ENCODE data around the gene WFDC6. TPM values are rescaled to one million over a fixed set of nuclear protein-coding genes. Genes with fewer than 3 reads are reported as not detected.
A peak's percentile ranks its signal among the peaks of the same experiment; 100 is the strongest.

WFDC6 gene
- total RNA-seq, 2 experiments from 2014 or later: not detected

GRCh38 chr20:45515147-45515913 is 24.0 kb downstream of the WFDC6 start, which contains the start of gene SPINT3:
Gene SPINT3, minus strand, starts transcription at chr20:45515622. Its CDS starts 14 bp downstream, at chr20:45515608.
- Mint-ChIP-seq H3K4me1 (no peaks in the 10 kb centered on the region), H3K4me3 (no peak within 1 kb of the TSS), H3K27me3 (peaks cover 20% of the 10 kb centered on the region), H3K36me3 (ENCODE audit: low read depth) (no peaks in the 10 kb centered on the region), H3K9me3 (ENCODE audit: low read depth) (no peaks in the 10 kb centered on the region), H3K27ac (no peak within 1 kb of the TSS)
- ATAC-seq (no peak), DNase-seq (no peak)
- POLR2A ChIA-PET: no interaction called here
- CTCF ChIA-PET: interaction anchor here (0.6 to 1.2 kb wide), 2 partner anchors 24 to 47 kb away, joined by 3 to 4 read pairs; partner anchors contain the start of gene WFDC6
- intact Hi-C loops (cut with DNase I, micrococcal nuclease): no loop called here

- peaks cover 26% of the 10 kb centered on the region for H3K27me3 Mint-ChIP-seq
- H3K4me3 Mint-ChIP-seq: no peak overlapping the region
- H3K9me3 Mint-ChIP-seq (ENCODE audit: low read depth): no peaks in the 10 kb centered on the region
- H3K27ac Mint-ChIP-seq: no peak overlapping the region
- no peaks in the 10 kb centered on the region for H3K36me3 Mint-ChIP-seq (ENCODE audit: low read depth)
- intact Hi-C loops (cut with DNase I, micrococcal nuclease): no loop called here
- POLR2A ChIA-PET: no interaction called here
- peaks cover 12% of the 10 kb centered on the region for H3K4me1 Mint-ChIP-seq
- CTCF ChIA-PET: interaction anchor here (0.6 to 0.7 kb wide), 2 partner anchors 28 to 258 kb away, joined by 3 read pairs; no protein-coding TSS in a partner anchor
- no peak for DNase-seq
- no peak for ATAC-seq
Observed at GRCh38 chr20:45510242-45510862, 28.9 kb downstream of the WFDC6 start.

- POLR2A ChIA-PET: no interaction called here
- H3K36me3 Mint-ChIP-seq (ENCODE audit: low read depth): no peaks in the 10 kb centered on the region
- intact Hi-C loops (cut with DNase I, micrococcal nuclease): no loop called here
Observed at GRCh38 chr20:45509091-45509490, 30.2 kb downstream of the WFDC6 start.

GRCh38 chr20:45508068-45508886 is 31.0 kb downstream of the WFDC6 start:
- intact Hi-C loops (cut with DNase I, micrococcal nuclease): no loop called here
- Mint-ChIP-seq H3K27me3 (peaks cover 33% of the 10 kb centered on the region), H3K4me3 (no peak overlapping the region), H3K9me3 (ENCODE audit: low read depth) (no peaks in the 10 kb centered on the region), H3K36me3 (ENCODE audit: low read depth) (no peaks in the 10 kb centered on the region), H3K4me1 (peaks cover 12% of the 10 kb centered on the region), H3K27ac (no peak overlapping the region)
- ATAC-seq: peak; percentile 23
- CTCF ChIA-PET: no interaction called here
- peak; percentile 11 for DNase-seq
- POLR2A ChIA-PET: no interaction called here

More at GRCh38 chr20:45509091-45509490, 30.2 kb downstream of the WFDC6 start:
- ATAC-seq (no peak), DNase-seq (no peak)
- Mint-ChIP-seq H3K4me1 (peaks cover 12% of the 10 kb centered on the region), H3K9me3 (ENCODE audit: low read depth) (no peaks in the 10 kb centered on the region), H3K27me3 (peaks cover 31% of the 10 kb centered on the region), H3K27ac (no peak overlapping the region), H3K4me3 (no peak overlapping the region)
- CTCF ChIA-PET: no interaction called here

GRCh38 chr20:45507011-45507820 is 32.1 kb downstream of the WFDC6 start:
- DNase-seq (no peak), ATAC-seq (peak; percentile 74)
- Mint-ChIP-seq H3K4me1 (peaks cover 12% of the 10 kb centered on the region), H3K4me3 (no peak overlapping the region), H3K36me3 (ENCODE audit: low read depth) (no peaks in the 10 kb centered on the region), H3K27me3 (peaks cover 34% of the 10 kb centered on the region), H3K9me3 (ENCODE audit: low read depth) (no peaks in the 10 kb centered on the region), H3K27ac (no peak overlapping the region)
- intact Hi-C loops (cut with DNase I, micrococcal nuclease): no loop called here
- ChIA-PET CTCF (interaction anchor here (0.6 kb wide), 1 partner anchor 70 kb away, joined by 4 read pairs; no protein-coding TSS in a partner anchor), POLR2A (no interaction called here)

GRCh38 chr20:45506398-45506797 is 32.9 kb downstream of the WFDC6 start:
- ChIA-PET POLR2A (no interaction called here), CTCF (no interaction called here)
- H3K4me3 Mint-ChIP-seq: no peak overlapping the region
- ATAC-seq: no peak
- H3K4me1 Mint-ChIP-seq: peaks cover 12% of the 10 kb centered on the region
- no peaks in the 10 kb centered on the region for H3K36me3 Mint-ChIP-seq (ENCODE audit: low read depth)
- H3K9me3 Mint-ChIP-seq (ENCODE audit: low read depth): no peaks in the 10 kb centered on the region
- intact Hi-C loops (cut with DNase I, micrococcal nuclease): no loop called here
- no peak overlapping the region for H3K27ac Mint-ChIP-seq
- H3K27me3 Mint-ChIP-seq: peaks cover 35% of the 10 kb centered on the region
- DNase-seq: no peak

- intact Hi-C loops (cut with DNase I, micrococcal nuclease): no loop called here
- Mint-ChIP-seq H3K36me3 (ENCODE audit: low read depth) (no peaks in the 10 kb centered on the region), H3K4me1 (peaks cover 12% of the 10 kb centered on the region), H3K27me3 (peaks cover 36% of the 10 kb centered on the region), H3K9me3 (ENCODE audit: low read depth) (no peaks in the 10 kb centered on the region), H3K4me3 (no peak overlapping the region), H3K27ac (no peak overlapping the region)
- no peak for ATAC-seq
- POLR2A ChIA-PET: no interaction called here
- CTCF ChIA-PET: interaction anchor here (1.2 to 1.5 kb wide), 2 partner anchors 267 to 268 kb away, joined by 3 read pairs; no protein-coding TSS in a partner anchor
- no peak for DNase-seq
Observed at GRCh38 chr20:45503403-45503802, 35.9 kb downstream of the WFDC6 start.

- no peak overlapping the region for H3K4me3 Mint-ChIP-seq
- intact Hi-C loops (cut with DNase I, micrococcal nuclease): no loop called here
- H3K27me3 Mint-ChIP-seq: peaks cover 31% of the 10 kb centered on the region
- no peaks in the 10 kb centered on the region for H3K9me3 Mint-ChIP-seq (ENCODE audit: low read depth)
- H3K4me1 Mint-ChIP-seq: peaks cover 7% of the 10 kb centered on the region
- DNase-seq (no peak), ATAC-seq (no peak)
- ChIA-PET CTCF (interaction anchor here (0.8 to 1.2 kb wide), 6 partner anchors 35 to 268 kb away, joined by 3 to 4 read pairs (median 3); no protein-coding TSS in a partner anchor), POLR2A (interaction anchor here (0.7 kb wide), 1 partner anchor 674 kb away, joined by 5 read pairs; no protein-coding TSS in a partner anchor)
- no peaks in the 10 kb centered on the region for H3K36me3 Mint-ChIP-seq (ENCODE audit: low read depth)
- H3K27ac Mint-ChIP-seq: no peak overlapping the region
Observed at GRCh38 chr20:45502561-45502960, 36.7 kb downstream of the WFDC6 start.

GRCh38 chr20:45501600-45501999 is 37.7 kb downstream of the WFDC6 start:
- intact Hi-C loops (cut with DNase I, micrococcal nuclease): no loop called here
- no peaks in the 10 kb centered on the region for H3K9me3 Mint-ChIP-seq (ENCODE audit: low read depth)
- no peaks in the 10 kb centered on the region for H3K4me1 Mint-ChIP-seq
- no peak overlapping the region for H3K4me3 Mint-ChIP-seq
- H3K27ac Mint-ChIP-seq: no peak overlapping the region
- DNase-seq: no peak
- no peaks in the 10 kb centered on the region for H3K36me3 Mint-ChIP-seq (ENCODE audit: low read depth)
- ChIA-PET POLR2A (no interaction called here), CTCF (interaction anchor here (1.2 kb wide), 1 partner anchor 238 kb away, joined by 3 read pairs; no protein-coding TSS in a partner anchor)
- no peak for ATAC-seq
- peaks cover 32% of the 10 kb centered on the region for H3K27me3 Mint-ChIP-seq

- Mint-ChIP-seq H3K4me1 (no peaks in the 10 kb centered on the region), H3K27me3 (peaks cover 28% of the 10 kb centered on the region), H3K27ac (no peak overlapping the region), H3K36me3 (ENCODE audit: low read depth) (no peaks in the 10 kb centered on the region), H3K9me3 (ENCODE audit: low read depth) (no peaks in the 10 kb centered on the region), H3K4me3 (no peak overlapping the region)
- ATAC-seq: no peak
- ChIA-PET CTCF (no interaction called here), POLR2A (no interaction called here)
- intact Hi-C loops (cut with DNase I, micrococcal nuclease): no loop called here
- no peak for DNase-seq
Observed at GRCh38 chr20:45500022-45500421, 39.3 kb downstream of the WFDC6 start.
